ENCODE results near the gene SERF2.
"Not testable (repeated sequence)": the region's sequence is repeated elsewhere in the genome, so short reads cannot be mapped to it uniquely, and the experiment has no call there.

The SERF2 gene

DNA sequence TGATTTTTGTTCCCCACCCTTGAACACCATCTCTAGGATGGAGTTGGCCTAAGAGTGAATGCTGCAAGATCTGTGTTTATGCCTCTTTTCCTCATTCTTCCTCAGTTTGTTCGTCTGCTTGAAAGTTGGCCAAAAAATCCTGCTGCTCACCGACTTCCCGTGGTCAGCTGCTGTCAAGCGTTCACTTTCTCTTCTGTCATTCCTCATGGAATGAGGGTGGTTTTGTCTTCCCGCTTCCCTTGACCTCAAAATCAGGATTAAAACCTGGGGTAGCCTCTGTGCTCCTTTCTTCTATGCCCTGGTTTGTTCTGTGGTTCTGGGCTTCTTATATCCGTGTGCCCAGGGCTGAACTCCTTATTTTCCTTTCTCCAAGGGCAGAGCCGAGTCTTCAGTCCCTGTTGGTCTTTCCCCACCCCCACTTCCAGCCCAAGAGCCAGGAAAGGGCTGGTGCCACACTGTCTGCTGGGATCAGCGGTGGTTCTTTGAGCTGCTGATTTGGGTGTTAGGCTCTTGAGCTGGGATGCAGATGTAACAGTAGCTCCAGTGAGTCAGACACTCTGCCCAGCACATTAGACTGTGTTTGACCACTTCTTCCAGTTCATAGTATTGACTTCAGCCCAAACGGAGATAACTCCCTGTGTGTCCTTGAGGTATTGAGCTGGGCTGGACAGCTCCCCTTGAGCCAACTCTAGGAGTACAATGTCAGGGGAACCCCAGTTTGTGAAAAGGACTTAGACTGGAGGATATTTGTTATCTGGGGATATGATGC, 2.3 kb downstream of the SERF2 start:
- no peak for DNase-seq (ENCODE audit: low read depth)

DNA sequence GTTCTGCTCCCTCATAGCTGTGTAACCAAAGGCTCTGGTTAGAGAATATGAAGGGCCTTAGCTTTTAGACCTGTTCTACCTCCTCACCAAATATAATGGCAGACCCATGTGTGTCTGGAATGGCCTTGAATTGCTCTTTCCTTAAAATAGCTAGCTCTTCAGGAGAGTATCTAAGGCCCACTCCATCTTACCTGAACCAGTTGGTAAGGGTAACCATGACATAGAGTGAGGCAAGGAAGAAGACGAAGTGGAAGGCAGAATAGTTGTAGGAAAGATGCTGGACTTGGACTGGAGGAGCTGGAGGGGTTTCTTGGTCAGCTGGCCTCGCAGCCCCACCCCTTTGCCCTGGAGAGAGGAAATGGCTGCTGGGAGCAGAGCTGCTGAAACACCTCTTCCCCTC, 3.1 kb downstream of the SERF2 start:
- DNase-seq (ENCODE audit: low read depth) = no peak

DNA sequence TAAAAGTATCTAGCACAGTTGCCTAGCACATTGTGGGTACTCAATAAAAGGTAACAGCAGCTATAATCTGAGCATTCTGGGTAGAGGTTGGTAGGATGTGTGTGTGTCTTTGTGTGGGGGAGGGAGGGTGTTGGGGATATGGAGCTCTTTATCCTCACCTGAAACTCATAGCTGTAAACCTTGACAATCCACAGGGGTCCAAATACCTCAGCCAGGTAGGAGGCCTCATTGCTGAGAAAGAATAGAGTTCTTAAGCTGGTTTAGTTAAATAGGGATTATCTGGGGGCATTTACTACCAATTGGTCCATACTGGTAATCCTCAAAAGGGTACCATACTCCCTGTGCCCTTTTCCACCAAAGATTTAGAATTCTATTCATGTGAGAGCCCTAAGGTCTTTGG, 3.9 kb downstream of the SERF2 start:
- no peak for DNase-seq (ENCODE audit: low read depth)

DNA sequence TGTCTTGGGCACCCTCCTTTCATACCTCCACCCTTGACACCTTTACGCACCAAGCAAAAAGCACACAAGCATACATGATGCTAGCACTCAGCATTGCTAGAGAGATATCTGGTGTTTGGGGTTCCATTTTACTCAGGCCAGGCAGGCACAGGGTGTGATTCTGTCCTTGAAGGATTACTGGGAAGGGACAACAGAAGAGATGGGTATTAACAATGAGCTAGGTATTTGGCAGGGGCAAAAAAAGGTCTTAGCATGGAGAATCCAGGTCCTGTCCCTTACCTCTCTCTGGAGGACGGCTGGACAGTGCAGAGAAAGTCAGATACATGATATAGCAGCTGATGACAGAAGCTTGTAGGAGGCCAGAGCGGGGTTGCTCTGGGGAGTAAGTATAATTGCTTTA, 4.4 kb downstream of the SERF2 start:
- DNase-seq (ENCODE audit: low read depth) = no peak

DNA sequence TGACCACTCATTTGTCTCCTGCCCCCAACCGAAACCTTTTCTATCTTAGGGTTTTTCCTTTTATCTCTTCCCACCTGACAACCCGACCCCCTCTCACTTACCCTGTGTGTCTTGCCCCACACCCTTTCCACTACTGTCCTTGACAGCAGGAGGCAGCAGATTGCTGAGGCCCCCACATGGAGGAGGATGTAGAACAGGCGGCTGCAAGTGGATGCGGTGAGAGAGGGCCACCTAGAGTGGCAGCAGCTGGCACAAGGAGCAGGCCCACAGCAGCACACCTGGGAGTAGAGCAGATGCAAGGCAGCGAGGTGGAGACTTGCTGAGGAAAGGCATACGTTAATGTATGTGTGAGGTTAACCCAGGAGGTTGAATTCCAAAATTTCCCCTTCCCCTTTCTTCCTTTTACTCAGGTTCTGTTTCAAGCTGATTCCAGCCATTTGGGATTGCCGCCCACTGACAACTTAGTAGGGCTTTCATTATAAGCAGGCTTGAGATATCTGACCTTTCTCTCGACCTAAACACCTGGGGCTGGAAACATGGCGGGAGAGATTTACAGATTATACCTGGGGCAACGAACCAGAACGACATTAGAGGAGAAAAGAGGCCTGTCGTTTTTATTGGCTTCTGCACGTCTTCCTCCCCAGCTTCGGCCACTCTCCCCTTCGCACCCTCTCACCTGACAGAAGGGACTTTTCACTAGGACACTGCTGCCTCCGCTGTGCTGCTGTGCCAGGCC, 7.3 kb downstream of the SERF2 start:
- no peak for DNase-seq (ENCODE audit: low read depth)

DNA sequence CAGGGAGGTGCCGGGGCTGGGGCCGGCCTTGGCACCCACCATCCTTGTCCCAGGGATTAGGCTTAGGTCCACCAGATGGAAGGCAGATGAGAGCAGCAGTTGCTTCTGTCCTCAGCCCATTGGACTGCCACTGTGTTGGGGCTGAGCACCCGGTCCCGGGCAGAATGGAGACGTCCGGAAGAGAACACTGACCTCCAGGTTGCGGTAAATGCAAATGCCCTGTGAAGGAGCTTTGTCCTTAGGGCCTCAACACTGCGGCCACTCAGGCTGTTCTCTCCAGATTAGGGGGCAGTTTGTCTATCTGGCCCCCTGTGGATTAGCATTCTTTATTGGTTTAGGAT, 7.8 kb downstream of the SERF2 start, which contains the start of gene SERINC4:
SERINC4 (minus strand) TSS at position 276 of the 341 bp plus-strand sequence; CDS start at position 42, 234 bp downstream.
- no peak for DNase-seq (ENCODE audit: low read depth)

DNA sequence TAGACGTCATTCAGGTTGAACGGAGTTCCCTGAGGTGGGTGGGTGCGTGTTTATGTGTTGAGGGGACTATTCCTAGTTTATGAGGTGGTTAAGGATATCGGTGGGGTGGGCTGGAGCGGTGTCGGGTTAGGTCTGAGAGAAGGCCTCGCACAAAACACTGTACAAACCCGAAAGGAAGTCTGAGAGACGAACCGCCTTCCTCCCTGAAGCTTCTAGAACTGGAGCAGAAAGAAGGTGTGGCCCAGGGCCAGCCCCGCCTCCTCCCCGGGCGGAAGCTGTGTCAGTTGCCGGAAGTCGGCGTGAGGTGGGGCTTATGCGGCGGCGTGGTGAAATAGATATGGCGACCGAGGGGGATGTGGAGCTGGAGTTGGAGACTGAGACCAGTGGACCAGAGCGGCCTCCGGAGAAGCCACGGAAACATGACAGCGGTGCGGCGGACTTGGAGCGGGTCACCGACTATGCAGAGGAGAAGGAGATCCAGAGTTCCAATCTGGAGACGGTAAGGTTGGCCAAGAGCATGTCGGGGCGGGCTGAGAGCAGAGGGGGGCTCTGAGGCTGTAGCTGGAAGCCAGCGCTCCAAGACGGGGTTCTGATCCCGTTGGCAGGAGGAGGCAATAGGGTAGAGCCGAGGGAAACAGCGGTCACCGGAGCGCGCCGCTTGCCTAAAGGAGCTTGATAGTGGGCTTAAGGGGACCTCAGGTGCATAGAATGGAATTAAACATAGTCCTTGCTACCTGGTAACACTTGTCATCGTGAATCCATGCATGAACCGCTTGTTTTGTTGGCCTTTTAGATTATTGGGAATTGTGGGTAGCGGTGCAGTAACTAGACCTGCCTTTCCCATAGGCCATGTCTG, 8.4 kb downstream of the SERF2 start, which contains the start of gene HYPK:
HYPK (plus strand) TSS at position 314 of the 856 bp plus-strand sequence; CDS start at position 338, 24 bp downstream.
- DNase-seq (ENCODE audit: low read depth) = no peak

DNA sequence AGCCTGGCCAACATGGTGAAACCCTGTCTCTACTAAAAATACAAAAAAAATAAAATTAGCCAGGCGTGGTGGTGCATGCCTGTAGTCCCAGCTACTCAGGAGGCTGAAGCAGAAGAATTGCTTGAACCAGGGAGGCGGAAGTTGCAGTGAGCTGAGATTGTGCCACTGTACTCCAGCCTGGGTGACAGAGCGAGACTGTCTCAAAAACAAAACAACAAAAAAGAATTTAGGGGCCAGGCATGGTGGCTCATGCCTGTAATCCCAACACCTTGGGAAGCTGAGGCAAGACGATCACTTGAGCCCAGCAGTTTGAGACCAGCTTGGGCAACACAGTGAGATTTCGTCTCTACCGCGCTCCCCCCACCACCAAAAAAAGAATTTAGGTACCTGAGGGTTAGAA, 10.6 kb downstream of the SERF2 start:
- DNase-seq (ENCODE audit: low read depth) = not testable (repeated sequence)

DNA sequence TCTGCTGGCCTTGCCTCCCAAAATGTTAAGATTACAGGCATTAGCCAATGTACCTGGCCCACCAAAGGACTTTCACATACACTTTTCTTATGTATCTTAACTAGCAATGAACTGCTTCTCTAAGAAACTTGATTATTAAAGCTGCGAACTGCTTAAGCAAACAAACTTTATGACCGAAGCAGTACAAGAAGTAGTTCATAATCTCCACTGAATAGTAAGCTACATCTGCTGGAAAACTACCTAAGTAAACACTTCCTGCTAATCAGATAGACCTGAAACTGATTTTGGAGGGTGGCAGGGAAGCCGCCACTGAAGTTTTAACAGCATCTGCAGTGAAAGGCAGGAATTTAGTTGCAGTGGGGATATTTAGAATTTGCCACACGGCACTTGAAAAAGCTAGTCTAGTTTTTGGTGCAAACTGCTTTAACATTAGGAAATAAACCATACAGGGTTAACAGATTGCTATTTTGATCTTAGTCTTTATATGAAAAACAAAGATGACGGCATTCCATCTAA, 16.4 kb downstream of the SERF2 start:
- no peak for DNase-seq (ENCODE audit: low read depth)

DNA sequence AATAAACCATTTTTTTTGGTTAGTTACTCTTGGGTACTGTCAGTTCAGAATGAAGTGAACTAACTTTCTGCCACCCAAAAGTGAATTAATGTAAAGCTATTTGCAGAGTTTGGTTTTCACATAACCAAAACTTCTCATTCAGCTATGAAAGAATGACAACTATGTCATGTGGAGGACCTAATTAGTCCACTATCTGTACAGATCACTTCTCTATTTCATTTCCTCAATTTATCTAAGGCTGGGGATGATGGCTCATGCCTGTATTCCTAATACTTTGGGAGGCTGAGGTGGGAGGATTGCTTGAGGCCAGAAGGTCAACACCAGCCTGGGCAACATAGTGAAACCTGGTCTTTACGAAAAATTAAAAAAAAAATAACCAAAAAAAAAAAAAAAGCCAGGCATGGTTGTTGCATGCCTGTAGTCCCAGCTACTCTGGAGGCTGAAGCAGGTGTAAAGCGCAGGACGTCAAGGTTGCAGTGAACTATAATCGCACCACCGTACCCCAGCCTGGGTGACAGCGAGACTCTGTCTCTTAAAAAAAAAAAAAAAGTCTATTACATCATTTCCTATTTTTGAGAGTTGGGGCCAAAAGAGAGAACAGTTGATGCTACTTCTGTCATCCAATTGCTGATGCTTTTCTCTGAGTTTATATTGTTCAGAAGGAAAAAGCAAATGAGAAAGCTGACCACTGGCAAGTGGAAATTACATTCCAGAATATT, 17.0 kb downstream of the SERF2 start:
- no peak for DNase-seq (ENCODE audit: low read depth)

DNA sequence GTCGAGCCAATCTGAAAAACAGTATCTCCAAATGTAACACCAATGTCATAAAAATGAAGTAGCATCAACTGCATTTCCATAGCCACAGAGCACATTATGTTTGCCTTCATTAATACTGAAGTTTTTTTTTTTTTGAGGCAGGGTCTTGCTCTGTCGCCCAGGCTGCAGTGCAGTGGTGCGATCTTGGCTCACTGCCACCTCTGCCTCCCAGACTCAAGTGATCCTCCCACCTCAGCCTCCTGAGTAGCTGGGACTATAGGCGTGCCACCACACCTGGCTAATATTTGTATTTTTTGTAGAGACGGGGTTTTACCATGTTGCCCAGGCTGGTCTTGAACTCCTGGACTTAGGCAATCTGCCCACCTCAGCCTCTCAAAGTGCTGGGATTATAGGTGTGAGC, 22.9 kb downstream of the SERF2 start:
- not testable (repeated sequence) for DNase-seq (ENCODE audit: low read depth)

DNA sequence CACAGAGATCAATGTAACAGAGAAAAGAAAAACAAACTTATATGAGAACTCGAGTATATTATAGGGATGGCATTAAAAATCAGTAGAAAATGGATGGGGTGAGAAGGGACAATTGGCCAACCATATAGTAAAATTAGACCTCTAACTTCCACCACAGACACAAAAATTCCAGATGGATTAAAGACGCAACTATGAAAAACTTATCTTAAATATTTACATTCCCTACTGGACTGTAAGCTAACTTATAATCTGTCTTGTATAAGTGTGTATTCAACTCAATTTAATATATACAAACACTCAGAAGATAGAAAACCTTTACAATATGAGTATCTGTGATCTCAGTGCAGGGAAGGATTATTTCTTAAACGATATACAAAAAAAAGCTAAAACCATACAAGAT, 29.4 kb downstream of the SERF2 start:
- DNase-seq (ENCODE audit: low read depth) = no peak

DNA sequence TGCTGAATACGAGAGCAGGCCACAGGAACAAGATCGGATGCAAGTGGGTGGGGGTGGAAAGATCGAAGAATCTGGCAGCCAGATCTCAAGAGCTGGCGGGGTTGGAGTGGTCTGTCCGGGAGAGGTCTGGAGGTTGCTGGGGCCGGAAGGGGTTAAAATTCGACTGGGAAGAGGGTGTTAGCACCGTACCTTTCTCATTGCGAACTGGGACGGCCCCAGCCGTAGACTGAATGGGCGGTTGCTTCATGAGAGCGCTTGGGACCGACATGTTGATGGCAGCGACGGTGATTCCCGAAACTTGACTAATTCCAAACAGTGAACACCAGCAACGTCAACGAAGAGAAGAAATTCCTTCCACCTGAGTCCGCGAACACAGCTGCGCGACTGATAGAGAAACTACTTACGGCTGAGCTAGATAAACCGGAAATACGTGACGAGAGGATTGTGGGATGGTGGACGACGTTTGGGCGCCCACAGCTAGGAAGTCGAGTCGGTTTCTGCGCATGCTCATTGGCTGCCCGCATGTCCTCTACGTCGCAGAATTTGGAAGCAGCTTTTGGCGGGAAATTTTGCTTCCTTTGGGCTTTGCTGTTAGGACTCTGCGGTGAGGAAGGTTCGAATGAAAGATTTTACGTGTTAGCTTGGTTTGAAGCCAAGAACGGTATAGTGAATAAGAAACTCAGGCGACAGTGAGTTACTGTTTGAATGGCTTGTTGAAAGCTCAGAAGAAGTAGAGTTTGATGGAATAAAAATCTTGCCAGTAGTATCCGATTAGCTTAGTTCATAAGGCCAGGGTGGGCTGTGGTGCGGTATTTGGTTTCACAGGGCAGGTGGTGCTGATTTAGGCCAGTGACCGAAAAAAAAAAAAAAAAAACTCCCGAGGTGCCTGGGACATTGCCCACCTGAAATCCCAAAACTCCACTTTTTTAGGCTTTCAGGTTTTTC, 32.5 kb downstream of the SERF2 start, which contains the start of gene MFAP1:
MFAP1 (minus strand) TSS at position 389 of the 945 bp plus-strand sequence; CDS start at position 268, 121 bp downstream.
- peak; percentile 88 for DNase-seq (ENCODE audit: low read depth)

DNA sequence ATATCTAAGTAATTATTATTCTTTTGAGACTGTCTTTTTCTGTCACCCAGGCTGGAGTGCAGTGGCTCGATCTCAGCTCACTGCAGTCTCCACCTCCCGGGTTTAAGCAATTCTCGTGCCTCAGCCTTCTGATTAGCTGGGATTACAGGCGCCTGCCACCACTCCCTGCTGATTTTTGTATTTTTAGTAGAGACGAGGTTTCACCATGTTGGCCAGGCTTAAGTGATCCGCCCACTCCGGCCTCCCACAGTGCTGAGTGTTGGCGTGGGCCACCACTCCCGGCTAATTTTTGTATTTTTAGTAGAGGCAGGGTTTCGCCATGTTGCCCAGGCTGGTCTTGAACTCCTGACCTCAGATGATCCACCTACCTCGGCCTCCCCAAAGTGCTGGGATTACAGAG, 33.2 kb downstream of the SERF2 start:
- not testable (repeated sequence) for DNase-seq (ENCODE audit: low read depth)

DNA sequence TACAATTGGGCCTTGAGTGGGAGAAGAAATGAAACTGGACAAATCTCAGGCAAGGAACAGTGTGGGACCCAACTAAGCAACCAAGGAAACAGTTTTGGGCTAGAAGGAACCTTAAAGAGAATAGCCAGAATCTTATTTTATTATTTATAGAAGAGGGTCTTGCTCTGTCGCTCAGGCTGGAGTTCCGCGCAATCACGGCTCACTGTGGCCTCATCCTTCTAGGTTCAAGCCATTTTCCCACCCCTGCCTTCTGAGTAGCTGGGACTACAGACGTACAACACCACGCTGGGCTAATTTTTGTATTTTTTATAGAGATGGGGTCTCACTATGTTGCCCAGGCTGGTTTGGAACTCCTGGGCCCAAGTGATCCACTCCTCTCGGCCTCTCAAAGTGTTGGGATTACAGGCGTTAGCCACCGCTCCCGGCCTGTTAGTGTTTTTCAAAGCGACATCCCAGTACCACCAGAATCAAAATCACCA, 33.9 kb downstream of the SERF2 start:
- no peak for DNase-seq (ENCODE audit: low read depth)

DNA sequence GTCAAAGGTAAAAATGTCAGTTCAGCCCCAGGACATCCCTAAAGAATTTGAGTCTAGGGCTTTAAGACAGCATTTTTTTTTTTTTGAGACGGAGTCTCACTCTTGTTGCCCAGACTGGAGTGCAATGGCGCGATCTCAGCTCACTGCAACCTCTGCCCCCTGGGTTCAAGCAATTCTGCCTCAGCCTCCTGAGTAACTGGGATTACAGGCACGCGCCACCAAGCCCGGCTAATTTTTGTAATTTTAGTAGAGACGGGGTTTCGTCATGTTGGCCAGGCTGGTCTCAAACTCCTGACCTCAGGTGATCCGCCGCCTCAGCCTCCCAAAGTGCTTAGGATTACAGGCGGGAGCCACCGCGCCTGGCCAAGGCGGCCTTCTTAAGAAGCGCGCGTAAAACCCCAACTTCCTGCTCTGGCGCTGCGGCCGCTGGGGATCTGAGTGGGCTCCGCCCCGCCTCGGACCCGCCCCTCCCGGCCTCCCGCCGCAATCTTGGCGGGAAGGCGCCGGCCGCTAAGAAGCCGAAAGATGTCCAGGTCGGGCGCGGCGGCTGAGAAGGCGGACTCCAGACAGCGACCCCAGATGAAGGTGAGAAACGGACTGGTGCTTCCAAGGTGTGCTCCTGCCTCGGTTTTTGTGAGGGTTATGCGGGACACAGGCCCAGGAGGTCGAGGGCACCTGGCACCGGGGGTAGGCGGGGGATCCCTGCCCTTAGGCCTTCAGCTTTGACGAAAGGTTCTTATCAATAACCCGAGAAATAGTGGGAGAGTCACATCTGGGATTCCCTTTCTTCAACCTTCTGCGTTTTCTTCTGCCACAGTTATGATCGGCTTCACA, 34.6 kb downstream of the SERF2 start, which contains the start of gene WDR76:
WDR76 (plus strand) TSS at position 495 of the 834 bp plus-strand sequence; CDS start at position 526, 31 bp downstream.
- DNase-seq (ENCODE audit: low read depth) = no peak

DNA sequence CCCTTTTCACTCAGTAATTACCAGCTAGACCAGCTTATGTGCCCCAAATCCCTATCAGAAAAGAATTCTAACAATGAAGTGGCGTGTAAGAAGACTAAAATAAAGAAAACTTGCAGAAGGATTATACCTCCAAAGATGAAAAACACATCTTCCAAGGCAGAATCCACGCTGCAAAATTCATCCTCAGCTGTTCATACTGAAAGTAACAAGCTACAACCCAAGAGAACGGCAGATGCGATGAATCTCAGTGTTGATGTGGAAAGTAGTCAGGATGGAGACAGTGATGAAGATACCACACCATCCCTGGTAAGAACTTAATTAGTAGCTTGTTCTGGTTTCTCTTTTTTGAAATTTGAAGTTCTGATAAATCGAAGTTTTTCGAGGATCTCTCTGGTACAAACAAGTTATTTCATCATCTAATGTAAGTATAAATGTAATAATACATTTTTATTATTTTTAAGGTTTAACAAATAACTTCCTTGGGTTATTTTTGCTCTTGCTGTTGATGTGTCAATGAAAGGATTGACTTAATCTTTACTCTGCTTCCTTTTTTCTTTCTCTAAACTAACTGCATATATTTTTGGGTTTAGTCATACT, 36.0 kb downstream of the SERF2 start:
- no peak for DNase-seq (ENCODE audit: low read depth)

DNA sequence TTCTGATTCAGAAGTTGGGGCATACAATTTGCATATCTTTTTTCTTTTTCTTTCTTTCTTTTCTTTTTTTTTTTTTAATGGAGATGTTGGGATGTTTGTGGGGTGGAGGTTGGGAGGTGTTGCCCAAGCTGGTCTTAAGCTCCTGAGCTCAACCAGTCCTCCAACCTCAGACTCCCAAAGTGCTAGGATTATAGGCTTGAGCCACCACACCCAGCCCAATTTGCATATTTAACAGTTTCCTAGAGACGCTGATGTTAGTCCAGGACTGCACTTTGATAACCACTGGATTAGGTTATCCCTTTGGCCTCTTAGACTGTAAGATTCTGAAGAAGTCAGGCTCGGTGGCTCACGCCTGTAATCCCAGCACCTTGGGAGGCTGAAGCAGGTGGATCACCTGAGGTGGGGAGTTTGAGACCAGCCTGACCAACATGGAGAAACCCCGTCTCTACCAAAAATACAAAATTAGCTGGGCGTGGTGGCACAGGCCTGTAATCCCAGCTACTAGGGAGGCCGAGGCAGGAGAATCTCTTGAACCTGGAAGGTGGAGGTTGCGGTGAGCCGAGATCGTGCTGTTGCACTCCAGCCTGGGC, 37.9 kb downstream of the SERF2 start:
- DNase-seq (ENCODE audit: low read depth) = not testable (repeated sequence)

Measured in non-pigmented ciliary epithelial cell (primary cell).